GM19025 (cell line): ENCODE measurements around the gene FADS6.

Source experiments
- ATAC-seq: cut with Tn5 transposase; IDR thresholded peaks from one replicate; pipeline ENCODE4 v1.9.1; 2021; ENCODE audit warnings: mild to moderate bottlenecking, low read depth, moderate library complexity; ENCODE audit not compliant: unreplicated experiment

FADS6 gene

GRCh38 chr17:74836191-74836590, 57.2 kb downstream of the FADS6 start:
- no peak for ATAC-seq

GRCh38 chr17:74833501-74834377, 59.7 kb downstream of the FADS6 start:
- no peak for ATAC-seq

GRCh38 chr17:74832421-74832820, 61.0 kb downstream of the FADS6 start:
- ATAC-seq: no peak

- no peak for ATAC-seq
These were observed 61.8 kb downstream of the FADS6 start for GRCh38 chr17:74831444-74832146.

- no peak for ATAC-seq
These were observed 62.6 kb downstream of the FADS6 start for GRCh38 chr17:74830861-74831260.

- no peak for ATAC-seq
These were observed 65.6 kb downstream of the FADS6 start for GRCh38 chr17:74827800-74828199.
